HG02840 (cell line): Measurements from ENCODE around the gene ALKAL2.
A peak's percentile ranks its signal among the peaks of the same experiment; 100 is the strongest.

Experiments used
- ATAC-seq: cut with Tn5 transposase; IDR thresholded peaks from one replicate; pipeline ENCODE4 v1.9.1; 2021; ENCODE audit warnings: mild to moderate bottlenecking, moderate library complexity, moderate number of reproducible peaks; ENCODE audit not compliant: unreplicated experiment, low FRiP score

Gene ALKAL2

GRCh38 chr2:274503-274902 is 13.4 kb downstream of the ALKAL2 start:
- ATAC-seq, result no peak

DNA sequence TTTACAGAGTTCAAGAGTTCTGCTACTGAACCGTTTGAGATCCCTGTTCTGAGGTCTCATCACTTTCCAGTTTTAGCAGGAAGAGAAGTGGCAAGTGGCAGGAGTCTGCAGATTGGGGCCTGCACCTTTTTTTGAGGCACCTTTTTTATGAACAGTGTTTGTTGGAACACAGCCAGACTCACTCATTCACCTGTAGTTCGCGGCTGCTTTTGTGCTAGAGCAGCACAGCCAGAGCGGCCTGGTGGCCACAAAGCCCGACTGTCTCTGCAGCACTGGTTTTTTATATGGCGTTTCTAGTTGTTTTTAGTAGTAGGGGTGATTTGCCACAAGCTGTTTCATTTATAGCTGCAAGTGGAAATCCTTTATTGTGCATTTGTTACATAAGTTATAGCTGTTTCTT is 14.6 kb downstream of the ALKAL2 start:
- ATAC-seq, result no peak

DNA sequence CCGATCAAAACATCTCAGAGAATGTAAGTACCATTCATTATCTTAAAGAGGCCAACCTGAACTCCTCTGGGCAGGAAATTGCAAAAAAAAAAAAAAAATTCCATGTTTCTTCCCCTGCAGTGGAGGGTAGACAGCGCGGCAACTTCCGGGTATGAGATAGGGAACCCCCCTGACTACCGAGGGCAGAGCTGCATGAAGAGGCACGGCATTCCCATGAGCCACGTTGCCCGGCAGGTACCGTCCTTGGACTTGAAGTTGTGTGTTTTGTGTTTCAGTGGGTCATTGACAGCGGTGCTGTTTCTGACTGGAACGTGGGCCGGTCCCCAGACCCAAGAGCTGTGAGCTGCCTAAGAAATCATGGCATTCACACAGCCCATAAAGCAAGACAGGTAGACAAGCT is 16.0 kb downstream of the ALKAL2 start:
- ATAC-seq, result no peak

DNA sequence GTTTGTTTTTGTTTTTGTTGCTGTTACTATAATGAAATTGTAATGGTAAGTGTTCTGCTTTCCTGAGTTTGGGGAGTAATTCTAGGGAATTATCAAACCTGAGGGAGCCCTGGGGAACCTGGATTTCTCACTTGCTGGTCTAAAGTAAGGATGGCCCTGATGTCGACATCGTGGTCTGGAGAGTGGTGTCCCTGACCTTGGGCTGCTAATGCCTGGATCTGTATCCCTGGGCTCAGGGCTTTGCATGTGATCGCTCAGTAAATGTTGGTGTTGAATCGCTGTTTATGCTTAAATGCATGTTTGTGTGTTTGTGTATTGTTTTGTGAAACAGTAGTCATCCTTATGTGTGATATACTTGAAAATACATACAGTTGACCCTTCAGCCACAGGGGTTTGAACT is 17.0 kb downstream of the ALKAL2 start:
- no peak for ATAC-seq

DNA sequence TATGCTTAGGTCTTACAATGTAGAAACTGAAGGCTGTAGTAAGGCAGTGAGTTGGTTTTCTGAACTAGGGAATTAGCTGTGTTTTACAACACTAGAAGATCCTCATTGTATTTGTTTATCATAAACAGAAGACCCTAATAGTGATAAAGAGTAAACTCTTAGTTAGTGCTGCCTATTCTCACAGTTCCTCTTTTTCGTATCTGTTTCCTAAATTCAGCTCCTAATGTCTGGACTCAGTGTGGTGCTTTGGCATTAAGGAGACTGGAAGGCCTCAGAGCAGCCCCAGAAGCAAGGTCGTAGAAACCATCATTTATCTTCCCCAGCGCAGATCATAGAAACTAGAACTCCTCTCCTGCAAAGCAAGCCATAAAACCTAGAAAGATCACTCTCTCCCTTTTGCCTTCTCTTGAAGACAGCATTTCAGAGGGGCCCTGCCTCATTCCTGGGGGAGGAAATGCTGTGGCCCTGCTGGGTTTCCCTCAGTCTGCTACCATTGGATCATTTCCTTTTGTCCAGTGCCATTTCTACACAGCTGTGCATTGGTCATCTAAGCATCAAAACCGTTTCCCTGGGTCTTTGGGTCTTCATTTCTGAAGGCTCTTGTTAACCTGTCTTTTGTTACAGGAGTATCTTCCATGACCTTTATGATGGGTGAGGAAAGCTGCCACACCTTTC is 18.4 kb downstream of the ALKAL2 start:
- ATAC-seq, result no peak

GRCh38 chr2:268323-268722 is 19.6 kb downstream of the ALKAL2 start:
- no peak for ATAC-seq

GRCh38 chr2:264493-265468 is 23.1 kb downstream of the ALKAL2 start, which contains the start of gene ACP1:
Gene ACP1, plus strand, starts transcription at chr2:264947. Its CDS starts 18 bp downstream, at chr2:264965.
- ATAC-seq, result peak; percentile 82

- ATAC-seq, result peak; percentile 24
These were observed 24.0 kb downstream of the ALKAL2 start, which contains the start of gene SH3YL1 for GRCh38 chr2:263774-264492. Gene SH3YL1, minus strand, starts transcription at chr2:264032. Its CDS starts 48 bp downstream, at chr2:263984.

- no peak for ATAC-seq
These were observed 24.7 kb downstream of the ALKAL2 start for GRCh38 chr2:263022-263738.

DNA sequence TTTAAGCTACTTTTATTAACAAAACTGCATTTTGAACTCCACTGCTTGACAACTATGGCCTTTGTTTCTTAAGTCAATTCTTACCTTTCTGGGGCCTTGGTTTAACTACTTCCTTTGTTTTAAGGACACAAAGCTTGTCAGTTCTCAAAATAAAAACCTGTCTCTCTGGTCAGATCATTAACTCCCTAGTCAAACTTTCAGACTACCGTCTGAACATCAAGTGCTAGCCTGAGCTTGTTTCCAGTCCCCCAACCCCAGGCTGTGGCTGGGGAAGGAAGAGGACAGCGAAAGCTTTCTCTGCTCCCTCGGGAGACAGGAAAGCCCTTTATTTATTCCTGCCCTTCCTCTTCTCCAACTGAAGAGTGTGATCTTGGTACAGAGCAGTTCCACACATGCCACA is 25.8 kb downstream of the ALKAL2 start:
- no peak for ATAC-seq

DNA sequence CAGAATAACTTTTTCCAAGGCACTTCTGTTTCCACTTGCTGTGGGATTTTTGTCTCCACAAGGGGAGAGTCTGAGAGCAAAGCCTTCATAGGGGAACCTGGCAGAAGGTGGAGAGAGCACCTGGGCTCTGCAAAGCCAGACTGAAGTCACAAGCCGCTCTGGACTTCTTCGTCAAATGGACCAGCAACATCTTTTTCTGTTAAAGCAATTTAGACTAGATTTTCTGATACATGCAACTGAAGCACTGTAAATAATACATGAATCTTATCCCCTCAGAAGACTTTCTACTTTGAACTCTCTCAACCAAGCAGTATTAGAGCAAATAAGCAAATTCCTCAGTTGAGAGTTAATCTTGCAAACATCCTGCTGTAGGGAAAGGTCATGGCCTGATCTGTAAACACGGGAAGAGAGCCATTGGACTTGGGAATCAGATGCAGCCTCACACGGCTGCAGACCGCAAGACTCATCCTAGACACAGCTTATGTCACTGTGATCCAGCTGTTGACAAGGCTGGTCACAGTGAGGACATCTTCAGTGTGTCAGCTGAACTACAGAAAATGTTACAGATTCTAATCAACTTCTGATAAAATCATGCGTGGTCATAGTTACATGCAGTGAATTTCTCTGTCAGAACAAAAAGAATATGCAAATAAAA is 27.3 kb downstream of the ALKAL2 start:
- no peak for ATAC-seq

GRCh38 chr2:259789-260331 is 28.0 kb downstream of the ALKAL2 start:
- no peak for ATAC-seq

GRCh38 chr2:258933-259332 is 29.0 kb downstream of the ALKAL2 start:
- no peak for ATAC-seq

DNA sequence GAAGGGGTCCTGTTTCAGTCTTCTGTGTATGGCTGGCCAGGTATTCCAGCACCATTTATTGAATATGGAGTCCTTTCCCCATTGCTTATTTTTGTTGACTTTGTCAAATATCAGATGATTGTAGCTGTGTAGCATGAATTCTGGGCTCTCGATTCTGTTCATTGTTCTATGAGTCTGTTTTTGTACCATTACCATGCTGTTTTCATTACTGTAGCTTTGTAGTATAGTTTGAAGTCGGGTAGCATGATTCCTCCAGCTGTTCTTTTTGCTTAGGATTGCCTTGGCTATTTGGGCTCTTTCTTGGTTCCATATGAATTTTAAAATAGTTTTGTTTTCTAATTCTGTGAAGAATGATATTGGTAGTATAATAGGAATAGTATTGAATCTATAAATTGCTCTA is 30.0 kb downstream of the ALKAL2 start:
- no peak for ATAC-seq

- ATAC-seq, result no peak
These were observed 30.5 kb downstream of the ALKAL2 start for GRCh38 chr2:257429-257828.

GRCh38 chr2:256094-256493 is 31.8 kb downstream of the ALKAL2 start:
- ATAC-seq, result no peak

GRCh38 chr2:255195-255594 is 32.7 kb downstream of the ALKAL2 start:
- no peak for ATAC-seq

- ATAC-seq, result no peak
These were observed 33.6 kb downstream of the ALKAL2 start for GRCh38 chr2:254241-254640.

DNA sequence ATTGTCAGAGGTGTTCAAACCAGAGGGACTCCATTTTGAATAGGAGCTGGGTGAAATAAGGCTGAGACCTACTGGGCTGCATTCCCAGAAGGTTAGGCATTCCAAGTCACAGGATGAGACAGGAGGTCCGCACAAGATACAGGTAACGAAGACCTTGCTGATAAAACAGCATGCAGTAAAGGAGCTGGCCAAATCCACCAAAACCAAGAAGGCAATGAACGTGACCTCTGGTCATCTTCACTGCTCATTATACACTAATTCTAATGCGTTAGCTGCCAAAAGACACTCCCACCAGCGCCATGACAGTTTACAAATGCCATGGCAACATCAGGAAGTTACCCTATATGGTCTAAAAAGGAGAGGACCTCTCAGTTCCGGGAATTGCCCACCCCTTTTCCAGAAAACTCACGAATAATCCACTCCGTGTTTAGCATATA is 34.7 kb downstream of the ALKAL2 start:
- ATAC-seq, result no peak
